ENCODE results near the gene STK17A.
"Not testable (repeated sequence)": the region's sequence is repeated elsewhere in the genome, so short reads cannot be mapped to it uniquely, and the experiment has no call there.

STK17A gene

DNA sequence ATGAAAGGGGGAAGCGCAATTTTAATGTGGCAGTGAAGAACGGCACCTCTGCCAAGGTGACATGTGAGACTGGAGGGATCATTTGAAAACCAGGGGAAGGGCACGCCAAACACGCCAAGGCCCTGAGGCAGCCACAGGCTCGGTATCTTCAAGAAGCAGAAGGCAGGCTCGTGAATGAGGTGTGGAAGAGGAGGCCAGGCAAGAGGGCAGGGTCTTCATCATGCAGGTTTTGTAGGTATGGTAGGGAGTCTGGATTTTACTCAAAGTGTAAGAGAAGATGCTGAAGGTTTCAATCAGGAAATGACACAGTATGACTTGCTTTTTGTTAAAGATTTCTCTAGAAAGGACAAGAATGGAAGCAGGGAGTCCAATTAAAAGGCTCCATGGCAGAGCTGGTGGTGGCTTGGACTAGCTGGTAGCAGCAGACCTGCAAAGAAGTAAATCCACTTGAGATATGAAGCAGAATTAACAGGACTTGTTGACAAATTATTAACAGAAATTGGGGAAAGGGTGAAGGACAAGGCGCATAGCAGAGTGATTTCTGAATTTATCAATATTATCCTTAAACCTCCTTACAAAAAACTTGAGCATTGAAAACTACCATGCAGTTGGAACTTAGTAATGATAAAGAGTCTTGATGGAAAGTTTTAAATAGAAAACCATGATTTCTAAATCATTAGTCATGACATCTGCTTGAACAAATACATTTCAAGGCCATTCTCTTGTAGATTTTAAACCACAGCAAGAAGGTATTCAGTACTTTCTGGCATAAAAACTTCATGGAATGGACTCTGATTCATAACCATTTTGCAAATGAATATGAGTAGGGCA, 76.0 kb downstream of the STK17A start:
- TF ChIP-seq POLR2A (IDR thresholded peaks at IDR 0.05; ENCODE audit: low read depth, low read length) = no peak
- peak; percentile 58 for FAIRE-seq
- DNase-seq (ENCODE audit: insufficient read length, low spot score) = no peak

- FAIRE-seq (no peak), DNase-seq (ENCODE audit: insufficient read length, low spot score) (no peak)
- TF ChIP-seq POLR2A (IDR thresholded peaks at IDR 0.05; ENCODE audit: low read depth, low read length) = no peak
Measured at GRCh38 chr7:43659549-43659896, 76.6 kb downstream of the STK17A start.

GRCh38 chr7:43660141-43660540, 77.2 kb downstream of the STK17A start:
- no peak for DNase-seq (ENCODE audit: insufficient read length, low spot score)
- no peak for TF ChIP-seq POLR2A (IDR thresholded peaks at IDR 0.05; ENCODE audit: low read depth, low read length)
- no peak for FAIRE-seq

GRCh38 chr7:43664681-43665080, 81.8 kb downstream of the STK17A start:
- DNase-seq (ENCODE audit: insufficient read length, low spot score) = no peak
- FAIRE-seq = no peak
- no peak for TF ChIP-seq POLR2A (IDR thresholded peaks at IDR 0.05; ENCODE audit: low read depth, low read length)

- DNase-seq (ENCODE audit: insufficient read length, low spot score) = no peak
Measured at GRCh38 chr7:43666938-43667337, 84.0 kb downstream of the STK17A start.

DNA sequence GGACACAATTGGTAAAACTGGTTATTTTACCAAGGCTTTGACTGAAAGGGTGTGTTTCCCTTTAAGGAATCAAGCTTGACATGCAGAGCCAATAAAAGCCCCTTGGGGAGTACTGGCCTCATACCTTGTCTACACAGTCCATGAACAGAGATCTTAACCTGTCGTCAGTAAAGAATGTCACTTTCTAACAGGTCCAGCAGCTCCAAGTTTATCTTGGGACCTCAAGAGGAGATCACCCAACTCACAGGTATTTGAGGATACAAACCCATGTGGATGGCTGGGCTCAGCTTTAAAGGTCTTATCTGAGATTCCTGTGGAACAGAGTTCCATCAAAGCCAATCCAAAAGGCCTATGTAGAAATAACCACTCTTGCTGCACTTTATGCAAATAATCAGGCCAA, 85.1 kb downstream of the STK17A start:
- FAIRE-seq = no peak
- no peak for DNase-seq (ENCODE audit: insufficient read length, low spot score)
- TF ChIP-seq POLR2A (IDR thresholded peaks at IDR 0.05; ENCODE audit: low read depth, low read length) = no peak

More at GRCh38 chr7:43666938-43667337, 84.0 kb downstream of the STK17A start:
- FAIRE-seq = no peak
- no peak for TF ChIP-seq POLR2A (IDR thresholded peaks at IDR 0.05; ENCODE audit: low read depth, low read length)

- FAIRE-seq (no peak), DNase-seq (ENCODE audit: insufficient read length, low spot score) (no peak)
- TF ChIP-seq POLR2A (IDR thresholded peaks at IDR 0.05; ENCODE audit: low read depth, low read length) = no peak
Measured at GRCh38 chr7:43669286-43670081, 86.6 kb downstream of the STK17A start.

DNA sequence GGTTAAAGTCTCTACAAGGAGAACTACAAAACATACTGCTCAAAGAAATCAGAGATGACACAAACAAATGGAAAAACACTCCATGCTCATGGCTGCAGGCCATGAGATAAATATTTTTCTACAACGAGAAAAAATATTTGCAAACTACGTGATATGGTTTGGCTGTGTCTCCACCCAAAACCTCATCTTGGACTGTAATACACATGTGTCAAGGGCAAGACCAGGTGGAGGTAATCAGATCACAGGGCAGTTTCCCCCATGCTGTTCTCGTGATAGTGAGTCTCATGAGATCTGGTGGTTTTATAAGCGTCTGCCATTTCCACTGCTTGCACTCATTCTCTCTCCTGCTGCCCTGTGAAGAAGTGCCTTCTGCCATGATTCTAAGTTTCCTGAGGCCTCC, 88.6 kb downstream of the STK17A start:
- DNase-seq (ENCODE audit: insufficient read length, low spot score) = no peak
- TF ChIP-seq POLR2A (IDR thresholded peaks at IDR 0.05; ENCODE audit: low read depth, low read length) = no peak
- no peak for FAIRE-seq

DNA sequence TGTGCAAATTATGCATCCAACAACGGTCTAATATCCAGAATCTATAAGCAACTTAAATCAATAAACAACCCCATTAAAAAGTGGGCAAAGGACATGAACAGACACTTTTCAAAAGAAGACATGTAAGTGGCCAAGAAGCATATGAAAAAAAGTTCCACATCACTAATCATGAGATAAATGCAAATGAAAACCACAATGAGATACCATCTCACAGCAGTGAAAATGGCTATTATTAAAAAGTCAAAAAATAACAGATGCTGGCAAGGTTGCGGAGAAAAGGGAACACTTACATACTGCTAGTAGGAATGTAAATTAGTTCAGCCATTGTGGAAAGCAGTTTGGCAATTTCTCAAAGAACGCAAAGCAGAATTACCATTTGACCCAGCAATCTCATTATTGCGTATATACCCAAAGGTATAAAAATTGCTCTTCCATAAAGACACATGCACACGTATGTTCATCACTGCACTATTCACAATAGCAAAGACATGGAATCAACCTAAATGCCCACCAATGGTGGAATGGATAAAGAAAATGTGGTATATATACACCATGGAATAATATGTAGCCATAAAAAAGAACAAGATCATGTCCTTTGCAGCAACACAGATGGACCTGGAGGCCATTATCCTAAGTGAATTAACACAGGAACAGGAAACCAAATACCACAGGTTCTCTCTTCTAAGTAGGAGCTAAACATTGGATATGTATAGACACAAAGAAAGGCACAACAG, 90.5 kb downstream of the STK17A start:
- DNase-seq (ENCODE audit: insufficient read length, low spot score) = not testable (repeated sequence)
- FAIRE-seq = peak; percentile 58

GRCh38 chr7:43674559-43675436, 91.9 kb downstream of the STK17A start:
- TF ChIP-seq POLR2A (IDR thresholded peaks at IDR 0.05; ENCODE audit: low read depth, low read length) = no peak
- FAIRE-seq = peak; percentile 100
- peak; percentile 69 for DNase-seq (ENCODE audit: insufficient read length, low spot score)
